CD4-positive, alpha-beta T cell treated with Interleukin-17A for 4 hours (primary cell): ENCODE measurements around the gene UGT1A1.

ENCODE experiments used
- DNase-seq: peaks from one replicate; pipeline ENCODE4 v3.0.0-alpha.2; 2020; ENCODE audit warnings: mixed read lengths

UGT1A1 gene

DNA sequence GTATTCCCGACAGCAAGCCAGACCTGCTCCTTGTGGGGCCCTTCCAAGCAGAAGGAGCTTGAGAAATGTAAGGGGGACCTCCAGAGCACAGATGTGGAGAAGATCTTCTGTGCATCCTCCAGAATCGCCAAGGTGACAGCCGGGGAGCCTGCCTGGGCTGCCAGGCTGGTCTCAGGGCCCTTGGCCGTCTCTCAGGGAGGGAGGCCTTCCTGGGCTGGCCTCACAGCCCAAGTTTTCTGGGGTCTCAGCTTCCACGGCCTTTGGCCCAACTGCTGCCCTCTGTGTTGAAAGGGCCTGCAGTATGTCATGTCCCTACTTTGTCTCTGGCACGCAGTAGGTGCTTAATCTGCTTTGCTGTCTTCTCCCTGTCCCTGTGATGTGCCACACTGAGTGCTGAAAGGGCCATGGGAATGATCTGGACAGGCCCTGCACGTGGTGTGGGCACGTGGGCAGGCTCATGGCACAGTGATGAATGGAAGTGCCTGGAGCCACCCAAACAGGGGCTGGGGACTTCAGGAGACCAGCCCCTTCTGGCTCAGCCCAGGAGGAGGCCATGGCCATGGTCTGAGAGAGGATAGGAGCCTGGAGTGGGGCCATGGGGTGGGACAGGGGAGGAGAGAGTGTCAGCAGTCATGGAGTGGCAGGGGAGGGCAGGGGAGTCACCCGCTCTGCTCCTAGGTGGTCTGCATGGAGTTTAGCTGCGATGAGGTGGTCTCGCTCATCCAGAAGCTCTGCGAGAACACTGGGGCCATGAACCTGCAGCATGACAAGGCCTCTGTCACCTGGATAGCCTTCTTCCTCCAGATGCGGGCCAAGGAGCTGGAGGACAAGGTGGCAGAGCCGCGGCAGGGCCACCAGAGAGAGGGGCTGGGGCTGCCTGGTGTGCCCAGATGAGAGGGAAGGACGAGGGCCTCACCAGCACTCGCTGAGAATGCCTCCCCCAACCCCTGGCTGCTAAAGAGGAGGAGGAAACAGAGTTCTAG is 58.9 kb downstream of the UGT1A1 start:
- DNase-seq: no peak

GRCh38 chr2:233819884-233820773 is 60.1 kb downstream of the UGT1A1 start:
- DNase-seq: no peak

DNA sequence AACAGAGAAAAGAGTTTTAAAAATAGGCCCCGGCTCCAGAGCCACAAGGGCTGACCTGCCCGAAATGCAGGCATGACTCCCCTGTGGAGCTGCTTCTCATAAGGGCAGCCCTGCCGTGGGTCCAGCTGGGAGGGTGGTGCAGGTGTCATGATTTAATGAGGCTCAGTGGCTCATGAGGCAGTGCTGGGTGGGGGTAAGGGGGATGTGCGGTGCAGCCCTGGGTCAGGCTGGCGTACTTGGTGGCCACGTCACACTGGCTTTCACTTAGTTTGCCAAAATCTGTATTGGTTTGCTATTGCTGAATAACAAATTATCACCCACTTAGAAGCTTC is 60.7 kb downstream of the UGT1A1 start:
- no peak for DNase-seq

DNA sequence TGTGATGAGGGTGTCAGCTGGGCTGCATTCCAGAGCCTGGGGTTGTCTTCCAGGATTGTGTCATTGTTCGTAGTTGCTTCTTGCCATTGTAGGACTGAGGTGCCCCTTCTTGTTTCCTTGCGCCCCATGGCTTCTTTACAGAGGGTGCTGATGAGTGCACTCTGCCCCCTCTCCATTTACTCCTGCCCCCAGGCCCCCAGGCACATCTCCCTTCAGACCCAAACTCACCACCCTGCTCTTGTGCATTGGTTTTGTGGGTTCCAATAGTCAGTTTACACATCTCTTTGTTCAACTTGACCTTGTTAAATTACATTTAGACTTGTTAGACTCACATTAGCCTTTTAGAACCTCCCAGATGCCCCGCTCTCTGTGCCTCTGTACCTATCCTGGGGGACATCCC is 61.1 kb downstream of the UGT1A1 start:
- no peak for DNase-seq

GRCh38 chr2:233821709-233822100 is 61.6 kb downstream of the UGT1A1 start:
- DNase-seq: no peak

- DNase-seq: no peak
Measured at GRCh38 chr2:233822101-233822771, 62.2 kb downstream of the UGT1A1 start.
